ENCODE measurements around the gene CAV3. TPM values are rescaled to one million over a fixed set of nuclear protein-coding genes. Genes with fewer than 3 reads are reported as not detected.
A peak's percentile ranks its signal among the peaks of the same experiment; 100 is the strongest.
"Not testable (repeated sequence)": the region's sequence is repeated elsewhere in the genome, so short reads cannot be mapped to it uniquely, and the experiment has no call there.

Gene CAV3
- not detected in 2 replicates for total RNA-seq (ENCODE audit: low replicate concordance)

DNA sequence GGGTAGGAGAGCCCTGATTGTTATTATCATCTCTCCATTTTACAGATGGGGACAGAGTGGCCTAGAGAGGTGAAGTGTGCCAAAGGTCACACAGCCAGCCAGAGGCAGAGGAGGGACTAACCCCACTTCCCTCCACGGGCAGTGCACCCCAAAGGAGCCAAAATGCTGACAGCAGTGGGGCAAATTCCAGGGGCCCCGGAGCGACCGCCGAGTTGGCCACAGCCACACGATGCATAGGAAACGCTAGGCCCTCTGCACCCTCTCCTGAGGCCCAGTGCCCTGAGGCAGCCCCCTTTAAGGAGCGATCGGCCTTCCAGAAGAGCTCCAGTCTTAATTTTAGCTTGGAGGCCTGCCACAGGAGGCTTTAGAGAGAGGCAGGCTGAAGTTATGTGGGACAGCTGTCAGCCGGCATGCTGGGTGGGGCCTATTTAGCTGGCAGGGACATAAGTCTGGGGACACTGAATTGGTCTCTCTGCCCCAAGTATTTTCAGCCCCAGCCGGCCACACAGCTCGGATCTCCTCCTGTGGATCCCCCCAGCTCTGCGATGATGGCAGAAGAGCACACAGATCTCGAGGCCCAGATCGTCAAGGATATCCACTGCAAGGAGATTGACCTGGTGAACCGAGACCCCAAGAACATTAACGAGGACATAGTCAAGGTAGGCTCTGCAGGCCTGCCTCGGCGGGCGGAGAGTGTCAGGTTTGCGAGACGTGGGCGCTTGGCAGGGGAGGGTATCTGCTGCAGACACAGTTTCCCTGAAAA lies at the start of gene CAV3:
CAV3 (plus strand) TSS at position 471 of the 763 bp plus-strand sequence; CDS start at position 546, 75 bp downstream.
- TF ChIP-seq, protein P1, sequence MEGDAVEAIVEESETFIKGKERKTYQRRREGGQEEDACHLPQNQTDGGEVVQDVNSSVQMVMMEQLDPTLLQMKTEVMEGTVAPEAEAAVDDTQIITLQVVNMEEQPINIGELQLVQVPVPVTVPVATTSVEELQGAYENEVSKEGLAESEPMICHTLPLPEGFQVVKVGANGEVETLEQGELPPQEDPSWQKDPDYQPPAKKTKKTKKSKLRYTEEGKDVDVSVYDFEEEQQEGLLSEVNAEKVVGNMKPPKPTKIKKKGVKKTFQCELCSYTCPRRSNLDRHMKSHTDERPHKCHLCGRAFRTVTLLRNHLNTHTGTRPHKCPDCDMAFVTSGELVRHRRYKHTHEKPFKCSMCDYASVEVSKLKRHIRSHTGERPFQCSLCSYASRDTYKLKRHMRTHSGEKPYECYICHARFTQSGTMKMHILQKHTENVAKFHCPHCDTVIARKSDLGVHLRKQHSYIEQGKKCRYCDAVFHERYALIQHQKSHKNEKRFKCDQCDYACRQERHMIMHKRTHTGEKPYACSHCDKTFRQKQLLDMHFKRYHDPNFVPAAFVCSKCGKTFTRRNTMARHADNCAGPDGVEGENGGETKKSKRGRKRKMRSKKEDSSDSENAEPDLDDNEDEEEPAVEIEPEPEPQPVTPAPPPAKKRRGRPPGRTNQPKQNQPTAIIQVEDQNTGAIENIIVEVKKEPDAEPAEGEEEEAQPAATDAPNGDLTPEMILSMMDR (IDR thresholded peaks at IDR 0.05; ENCODE audit: insufficient read depth, low read length), result no peak
- no peak for DNase-seq (ENCODE audit: low read depth)
- no peak within 1 kb of the TSS for H3K4me3 ChIP-seq (ENCODE audit: low read depth, low read length)

DNA sequence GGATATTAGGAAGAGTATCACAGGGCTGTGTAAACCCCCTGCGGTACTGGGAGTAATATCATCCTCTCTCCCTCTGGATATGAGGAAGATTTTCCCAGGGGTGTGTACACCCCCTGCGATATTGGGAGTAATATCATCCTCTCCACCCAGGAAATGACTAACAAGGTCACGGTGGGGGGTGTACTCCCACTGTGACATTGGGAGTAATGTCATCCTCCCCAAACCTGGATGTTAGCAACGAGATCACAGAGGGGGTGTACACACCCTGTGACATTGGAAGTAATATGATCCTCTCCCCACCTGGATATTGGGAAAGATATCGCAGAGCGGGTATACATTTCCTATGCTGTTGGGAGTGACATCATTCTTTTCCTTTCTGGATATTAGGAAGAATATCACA lies 48.6 kb upstream of the CAV3 start:
- H3K4me3 ChIP-seq (ENCODE audit: low read depth, low read length); DNase-seq (ENCODE audit: low read depth): not testable (repeated sequence)

DNA sequence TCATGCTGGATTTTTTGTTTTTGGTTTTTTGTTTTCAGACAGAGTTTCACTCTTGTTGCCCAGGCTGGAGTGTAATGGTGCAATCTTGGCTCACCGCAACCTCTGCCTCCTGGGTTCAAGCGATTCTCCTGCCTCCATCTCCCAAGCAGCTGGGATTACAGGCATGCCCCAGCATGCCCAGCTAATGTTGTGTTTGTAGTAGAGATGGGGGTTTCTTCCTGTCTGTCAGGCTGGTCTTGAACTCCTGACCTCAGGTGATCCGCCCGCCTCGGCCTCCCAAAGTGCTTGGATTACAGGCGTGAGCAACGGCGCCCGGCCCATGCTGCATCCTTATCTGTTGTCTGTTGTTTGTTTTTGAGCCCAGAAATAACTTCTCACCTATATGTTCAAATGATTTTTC lies 42.3 kb upstream of the CAV3 start:
- not testable (repeated sequence) for DNase-seq (ENCODE audit: low read depth); H3K4me3 ChIP-seq (ENCODE audit: low read depth, low read length)

DNA sequence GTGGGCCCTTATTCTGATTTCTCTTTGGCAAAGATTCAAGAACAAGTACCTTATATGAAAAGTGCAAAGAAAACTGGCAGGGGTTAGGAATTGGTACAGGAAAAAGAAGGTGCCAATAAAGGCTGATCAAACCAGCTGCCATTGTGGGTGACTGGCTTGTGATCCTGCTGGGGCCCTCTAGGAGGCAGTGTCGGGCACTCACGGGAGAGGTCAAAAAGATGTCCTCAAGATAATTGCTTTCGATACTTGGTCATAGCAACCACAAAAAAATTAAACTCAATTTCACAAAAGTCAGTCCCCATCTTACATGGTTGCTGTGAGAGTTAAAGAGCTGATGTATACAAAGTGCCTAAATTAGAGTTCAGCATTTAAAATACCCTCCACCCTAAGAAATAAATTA lies 31.0 kb upstream of the CAV3 start:
- no peak for DNase-seq (ENCODE audit: low read depth)
- no peak overlapping the region for H3K4me3 ChIP-seq (ENCODE audit: low read depth, low read length)
- TF ChIP-seq, protein P1 (IDR thresholded peaks at IDR 0.05; ENCODE audit: insufficient read depth, low read length), result peak; percentile 34

- TF ChIP-seq, protein P1 (IDR thresholded peaks at IDR 0.05; ENCODE audit: insufficient read depth, low read length), result no peak
- no peak for DNase-seq (ENCODE audit: low read depth)
- no peak overlapping the region for H3K4me3 ChIP-seq (ENCODE audit: low read depth, low read length)
Observed at GRCh38 chr3:8705575-8705974, 28.0 kb upstream of the CAV3 start.

DNA sequence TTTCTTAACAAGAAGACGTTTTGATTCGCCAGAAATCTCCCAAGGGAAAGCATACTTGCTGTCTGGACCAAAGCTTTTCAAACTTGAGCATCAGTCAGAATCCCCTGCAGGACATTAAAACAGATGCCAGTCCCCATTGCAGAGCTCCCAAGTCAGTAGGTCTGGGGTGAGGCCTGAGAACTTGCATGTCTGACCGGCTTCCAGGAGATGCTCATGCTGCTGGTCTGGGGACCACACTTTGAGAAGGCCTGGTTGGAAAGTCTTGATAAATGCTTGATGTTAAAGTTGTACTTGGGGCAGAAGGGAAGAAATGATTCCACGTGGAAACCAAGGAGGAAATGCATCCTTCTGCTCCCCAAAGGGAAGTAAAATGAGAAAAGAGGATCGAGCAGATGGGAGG lies 24.3 kb upstream of the CAV3 start:
- DNase-seq (ENCODE audit: low read depth), result no peak
- TF ChIP-seq, protein P1 (IDR thresholded peaks at IDR 0.05; ENCODE audit: insufficient read depth, low read length), result no peak
- H3K4me3 ChIP-seq (ENCODE audit: low read depth, low read length), result no peak overlapping the region

GRCh38 chr3:8709801-8710507 lies 23.6 kb upstream of the CAV3 start:
- DNase-seq (ENCODE audit: low read depth), result no peak
- TF ChIP-seq, protein P1 (IDR thresholded peaks at IDR 0.05; ENCODE audit: insufficient read depth, low read length), result no peak
- no peak overlapping the region for H3K4me3 ChIP-seq (ENCODE audit: low read depth, low read length)
